Epithelial cell of prostate (primary cell): ENCODE results near the gene HSD17B12.

Experiments
- DNase-seq: peaks from one replicate; pipeline ENCODE4 v3.0.0-alpha.2; 2011; ENCODE audit warnings: low read depth, low spot score
- H3K27ac ChIP-seq: fragments of 450-650 bp; 2 replicates; pipeline ENCODE4 v1.5.1; 2017; ENCODE audit warnings: mild to moderate bottlenecking

HSD17B12 gene

GRCh38 chr11:43686207-43686606, 5.7 kb downstream of the HSD17B12 start:
- H3K27ac ChIP-seq: peak overlapping the region; percentile 58
- no peak for DNase-seq

- no peak for DNase-seq
- peak overlapping the region; percentile 58 for H3K27ac ChIP-seq
Observed at GRCh38 chr11:43687120-43687791, 6.7 kb downstream of the HSD17B12 start.

DNA sequence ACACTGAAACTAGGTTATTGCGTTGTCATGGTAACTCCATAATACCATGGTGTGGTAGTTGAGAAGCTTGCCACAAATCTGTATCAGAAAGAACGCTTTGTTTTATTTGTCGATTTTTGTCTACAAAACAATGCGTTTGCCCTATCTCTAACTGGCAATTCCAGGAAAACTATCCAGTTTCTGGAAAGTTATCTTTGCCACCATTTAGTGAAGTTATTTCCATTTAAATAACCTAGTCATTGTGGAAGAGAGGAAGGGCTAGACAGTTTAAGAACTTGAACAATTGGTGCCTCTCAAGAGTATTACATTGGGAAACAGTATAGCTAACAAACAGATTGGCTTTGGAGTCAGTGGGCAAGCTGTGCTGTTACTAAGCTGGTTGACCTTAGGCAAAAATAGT, 7.9 kb downstream of the HSD17B12 start:
- no peak for DNase-seq
- no peak overlapping the region for H3K27ac ChIP-seq

- no peak for DNase-seq
- no peak overlapping the region for H3K27ac ChIP-seq
Observed at GRCh38 chr11:43689167-43689566, 8.6 kb downstream of the HSD17B12 start.

- no peak for DNase-seq
- H3K27ac ChIP-seq: no peak overlapping the region
Observed at GRCh38 chr11:43690929-43691725, 10.6 kb downstream of the HSD17B12 start.

DNA sequence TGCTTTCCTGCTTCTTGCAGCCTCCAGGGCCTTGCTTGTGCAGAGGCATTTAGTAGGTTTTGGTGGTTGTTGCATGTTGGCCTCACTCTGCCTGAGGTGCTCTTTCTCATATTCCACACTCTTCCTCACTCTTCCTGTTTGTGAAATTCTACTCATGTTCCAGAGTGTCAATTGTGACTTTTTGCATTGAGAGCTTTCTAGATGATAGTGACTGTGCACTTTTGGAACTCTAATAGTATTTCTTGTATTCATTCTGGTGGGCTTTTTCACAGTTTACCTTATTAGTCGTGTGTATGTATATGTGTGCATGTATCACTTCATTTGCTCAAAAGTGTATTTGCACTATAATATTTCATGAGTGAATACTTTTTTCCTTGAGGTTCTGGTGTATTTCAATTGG, 11.3 kb downstream of the HSD17B12 start:
- no peak overlapping the region for H3K27ac ChIP-seq
- no peak for DNase-seq

GRCh38 chr11:43693069-43693468, 12.5 kb downstream of the HSD17B12 start:
- no peak overlapping the region for H3K27ac ChIP-seq
- no peak for DNase-seq

- no peak for DNase-seq
- H3K27ac ChIP-seq: no peak overlapping the region
Observed at GRCh38 chr11:43693731-43694130, 13.2 kb downstream of the HSD17B12 start.

- H3K27ac ChIP-seq: no peak overlapping the region
- DNase-seq: no peak
Observed at GRCh38 chr11:43694477-43694876, 13.9 kb downstream of the HSD17B12 start.

DNA sequence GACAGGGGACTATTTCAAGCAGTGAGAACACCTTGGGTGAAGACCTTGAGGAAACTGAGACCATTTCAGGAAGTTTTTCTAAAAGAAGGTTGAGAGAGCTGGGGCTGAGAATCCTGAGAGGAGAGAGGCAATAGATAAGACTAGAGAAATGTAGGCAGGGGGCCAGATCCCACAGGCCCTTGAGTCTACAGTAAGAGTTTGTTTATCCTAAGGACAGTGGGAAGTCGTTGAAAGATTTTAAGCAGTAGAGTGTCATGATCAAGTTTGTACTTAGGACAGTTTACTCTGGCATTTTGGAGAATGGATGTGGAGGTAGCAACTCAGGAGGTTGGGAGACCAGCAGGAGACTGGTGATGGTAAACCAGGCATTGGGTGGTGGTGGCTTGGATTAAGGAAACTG, 17.1 kb downstream of the HSD17B12 start:
- H3K27ac ChIP-seq: no peak overlapping the region
- DNase-seq: no peak

GRCh38 chr11:43699870-43700269, 19.3 kb downstream of the HSD17B12 start:
- H3K27ac ChIP-seq: no peak overlapping the region
- no peak for DNase-seq

- no peak overlapping the region for H3K27ac ChIP-seq
- no peak for DNase-seq
Observed at GRCh38 chr11:43706631-43707030, 26.1 kb downstream of the HSD17B12 start.

DNA sequence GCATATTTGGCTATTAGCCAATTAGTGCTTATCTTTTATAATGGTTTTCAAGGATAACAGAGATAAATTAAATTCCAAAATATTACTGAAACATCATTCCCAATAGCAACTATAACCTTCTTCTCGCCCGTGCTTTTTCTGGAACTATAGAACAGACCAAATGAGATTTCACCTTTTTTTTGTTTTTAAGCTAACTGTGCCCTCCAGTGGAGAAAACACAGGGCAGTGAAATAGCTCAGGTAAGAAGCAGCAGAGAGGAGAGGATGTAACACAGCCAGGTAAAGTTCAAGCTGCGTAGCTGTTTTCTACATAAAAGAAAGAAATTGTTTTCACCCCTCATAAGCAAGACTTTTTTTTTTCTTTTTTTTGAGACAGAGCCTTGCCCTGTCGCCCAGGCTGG, 28.2 kb downstream of the HSD17B12 start:
- H3K27ac ChIP-seq: no peak overlapping the region
- DNase-seq: no peak

- no peak overlapping the region for H3K27ac ChIP-seq
- no peak for DNase-seq
Observed at GRCh38 chr11:43709689-43710088, 29.2 kb downstream of the HSD17B12 start.

GRCh38 chr11:43712676-43713075, 32.1 kb downstream of the HSD17B12 start:
- DNase-seq: no peak
- no peak overlapping the region for H3K27ac ChIP-seq

- no peak for DNase-seq
- H3K27ac ChIP-seq: no peak overlapping the region
Observed at GRCh38 chr11:43718373-43718772, 37.8 kb downstream of the HSD17B12 start.

DNA sequence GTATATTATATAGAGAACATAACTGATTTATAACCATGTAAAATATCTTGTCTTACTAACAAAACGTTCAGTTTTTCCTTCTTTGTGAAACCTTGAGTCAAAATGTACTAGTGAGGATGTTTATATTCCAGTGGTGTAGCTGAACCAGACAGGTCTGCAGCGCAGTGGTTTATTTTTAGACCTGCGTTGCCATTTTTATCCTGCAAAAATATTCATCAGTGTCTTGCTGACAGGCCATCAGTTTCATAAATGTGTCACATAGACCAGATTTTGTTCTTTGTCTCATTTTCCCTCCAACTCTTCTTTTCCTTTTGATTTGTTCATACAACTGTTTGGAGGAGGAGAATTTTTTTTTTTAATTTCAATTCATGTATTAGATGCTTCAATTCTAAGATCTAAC, 43.1 kb downstream of the HSD17B12 start:
- no peak overlapping the region for H3K27ac ChIP-seq
- DNase-seq: no peak

DNA sequence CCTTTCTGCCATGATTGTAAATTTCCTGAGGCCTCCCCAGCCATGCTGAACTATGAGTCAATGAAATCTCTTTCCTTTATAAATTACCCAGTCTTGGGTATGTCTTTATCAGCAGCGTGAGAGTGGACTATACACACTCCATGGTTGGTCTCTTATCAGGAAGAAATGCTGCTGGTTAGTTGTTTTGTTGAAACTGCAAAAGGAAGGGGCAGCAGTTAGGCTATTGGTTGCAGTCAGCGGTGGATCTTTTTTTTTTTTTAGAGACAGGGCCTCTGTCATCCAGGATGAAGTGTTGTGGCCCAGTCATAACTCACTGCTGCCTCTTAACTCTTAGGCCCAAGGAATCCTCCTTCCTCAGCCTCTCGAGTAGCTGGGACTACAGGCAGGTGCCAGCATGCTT, 51.7 kb downstream of the HSD17B12 start:
- H3K27ac ChIP-seq: no peak overlapping the region
- DNase-seq: no peak

GRCh38 chr11:43734256-43734655, 53.7 kb downstream of the HSD17B12 start:
- H3K27ac ChIP-seq: no peak overlapping the region
- DNase-seq: no peak

DNA sequence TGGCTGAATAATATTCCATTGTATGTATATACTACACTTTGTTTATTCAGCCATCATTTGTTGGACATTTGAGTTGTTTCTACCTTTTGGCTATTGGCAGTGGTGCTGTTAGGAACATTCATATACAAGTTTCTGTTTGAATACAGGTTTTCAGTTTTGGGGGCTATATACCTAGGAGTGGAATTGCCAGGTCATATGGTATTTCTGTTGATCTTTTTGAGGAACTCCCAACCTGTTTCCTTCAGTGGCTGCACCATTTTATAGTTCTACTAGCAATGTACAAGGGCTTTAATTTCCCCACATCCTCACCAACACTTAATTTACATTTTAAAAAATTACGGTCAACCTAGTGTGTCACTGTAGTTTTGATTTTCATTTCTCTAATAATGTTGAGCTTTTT, 54.6 kb downstream of the HSD17B12 start:
- no peak overlapping the region for H3K27ac ChIP-seq
- DNase-seq: no peak

- no peak for DNase-seq
- peak overlapping the region; percentile 31 for H3K27ac ChIP-seq
Observed at GRCh38 chr11:43735961-43736360, 55.4 kb downstream of the HSD17B12 start.
